IPS-NIHi7 (cell line): ENCODE results near the gene GRHL3.
A peak's percentile ranks its signal among the peaks of the same experiment; 100 is the strongest.

Experiments
- DNase-seq: peaks from one replicate; pipeline ENCODE4 v3.0.0; 2012; ENCODE audit warnings: mixed read lengths; ENCODE audit errors: extremely low spot score

GRHL3 gene

DNA sequence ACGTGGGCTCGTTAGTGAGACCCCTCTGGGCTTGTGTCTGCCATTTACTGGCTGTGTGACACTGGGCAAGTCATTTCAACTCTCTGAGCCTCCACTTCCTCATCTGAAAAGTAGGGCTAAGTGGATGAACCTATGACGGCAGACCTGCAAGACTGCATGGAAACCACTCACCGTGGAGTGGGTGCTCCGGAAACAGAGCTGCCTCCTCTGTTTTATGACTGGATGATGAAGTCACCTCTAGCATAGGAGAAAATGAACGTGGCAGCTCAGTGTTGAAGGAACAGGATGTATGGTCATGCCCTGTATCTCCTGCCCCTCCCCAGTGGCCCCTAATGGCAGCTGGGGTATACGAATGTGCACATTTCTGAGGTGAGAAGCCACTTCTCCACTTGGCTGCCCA, 53.9 kb downstream of the GRHL3 start:
- no peak for DNase-seq

DNA sequence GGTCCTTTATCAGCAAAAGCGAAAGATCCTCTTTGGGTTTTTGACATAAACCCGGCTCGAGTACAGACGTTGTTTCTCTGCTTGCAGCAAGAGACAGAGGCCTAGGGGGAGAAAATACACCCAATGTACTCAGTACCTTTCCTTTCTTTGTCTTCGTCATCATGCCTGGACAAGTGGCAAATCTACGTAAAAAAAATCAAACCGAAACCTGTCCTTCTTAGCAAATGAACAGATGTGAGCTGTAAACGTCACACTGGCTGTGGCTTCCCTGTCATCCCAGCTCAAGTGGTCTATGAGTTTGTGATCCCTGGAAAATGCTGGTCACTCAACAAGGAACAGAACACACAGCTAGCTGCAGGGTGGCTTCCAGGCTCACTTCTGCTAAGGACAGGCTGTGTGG, 54.6 kb downstream of the GRHL3 start:
- DNase-seq: no peak

DNA sequence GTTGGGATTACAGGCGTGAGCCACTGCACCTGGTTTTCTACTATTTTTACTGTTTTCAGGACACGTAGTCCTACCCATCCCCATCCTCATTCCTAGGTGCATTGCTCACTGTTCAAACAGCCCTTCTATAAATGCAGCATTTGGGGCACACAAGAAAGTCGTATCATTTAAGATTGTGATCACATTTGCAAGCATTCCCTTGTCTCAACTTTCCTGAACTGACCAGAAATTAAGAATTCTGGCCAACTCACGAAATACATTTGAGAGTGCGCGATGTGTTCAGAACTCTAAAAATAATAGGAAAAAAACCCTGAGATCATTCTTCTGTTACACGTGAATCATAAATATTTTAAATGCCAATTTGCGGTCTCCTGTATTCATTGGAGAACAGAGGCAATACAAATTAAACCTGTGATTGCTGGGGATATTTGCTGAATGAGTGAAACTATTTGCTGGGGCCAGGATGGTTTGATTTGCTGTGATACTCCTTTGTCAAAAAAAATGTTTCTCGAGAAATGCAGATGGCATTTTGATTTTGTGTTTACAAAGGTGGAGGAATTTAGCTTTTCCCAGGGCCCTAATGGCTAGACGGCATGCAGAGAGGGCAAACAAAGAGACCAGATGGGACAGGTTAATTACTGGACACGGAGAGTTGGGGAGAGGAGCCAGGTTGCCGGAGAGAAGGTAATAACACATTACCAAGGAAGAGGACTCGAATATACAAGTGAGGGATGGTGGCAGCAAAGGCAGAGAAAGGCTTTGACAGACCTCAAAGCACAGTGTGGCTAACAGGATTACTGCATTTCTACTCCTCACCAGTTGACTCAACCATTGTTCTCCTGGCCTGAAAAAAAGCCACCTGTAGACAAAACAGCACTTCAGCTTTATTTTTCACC, 56.0 kb downstream of the GRHL3 start:
- peak; percentile 57 for DNase-seq

DNA sequence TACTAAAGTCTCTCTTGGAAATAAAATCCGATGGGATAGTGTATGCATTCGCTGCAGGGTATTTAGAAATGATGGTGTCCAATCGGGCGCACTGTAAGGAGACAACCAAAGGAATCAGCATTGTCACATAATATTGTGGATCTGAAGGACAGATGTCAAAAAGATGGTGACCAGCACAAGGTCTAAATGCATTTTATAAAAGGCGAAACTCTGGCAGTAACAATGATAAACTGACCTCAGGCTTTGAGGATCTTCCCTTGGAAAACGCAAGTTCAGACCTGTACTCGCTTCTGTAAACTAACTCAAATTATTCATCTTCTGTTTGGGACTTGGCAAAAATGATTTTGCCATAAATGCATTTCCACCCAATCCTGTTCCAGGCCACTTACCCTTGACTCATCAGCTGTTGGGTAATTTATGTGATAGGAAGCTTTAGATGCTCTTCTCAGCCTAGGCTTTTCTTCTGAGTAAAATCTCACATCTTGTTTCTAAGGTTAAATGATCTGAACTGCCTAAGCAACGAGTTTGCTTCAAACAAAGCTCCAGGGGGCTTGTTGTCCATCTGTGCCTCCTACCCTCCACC, 60.7 kb downstream of the GRHL3 start:
- no peak for DNase-seq

- no peak for DNase-seq
Measured at GRCh38 chr1:24380508-24380907, 61.4 kb downstream of the GRHL3 start.

GRCh38 chr1:24381256-24381655, 62.1 kb downstream of the GRHL3 start:
- no peak for DNase-seq

DNA sequence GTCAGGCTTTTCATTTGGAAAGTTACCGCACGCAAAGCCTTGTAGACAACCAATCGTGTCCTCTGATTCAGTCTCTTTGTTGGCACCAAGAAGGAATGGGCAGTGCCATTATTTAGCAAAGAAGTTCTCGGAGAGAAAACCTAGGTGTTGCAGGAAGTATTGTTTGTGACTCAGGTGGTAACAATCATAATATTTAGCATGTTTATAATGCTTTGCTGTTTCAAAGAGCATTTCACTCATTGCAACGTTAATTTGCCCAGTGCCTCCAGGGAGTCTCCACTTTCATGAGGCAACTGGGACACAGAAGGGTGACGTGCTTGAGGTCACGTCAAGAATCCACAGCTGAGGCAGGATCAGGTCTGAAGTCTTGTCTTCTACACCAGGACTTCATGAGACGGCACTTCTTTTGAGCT, 63.0 kb downstream of the GRHL3 start:
- DNase-seq: peak; percentile 2

GRCh38 chr1:24383381-24383940, 64.3 kb downstream of the GRHL3 start:
- no peak for DNase-seq

GRCh38 chr1:24384251-24385090, 65.3 kb downstream of the GRHL3 start:
- no peak for DNase-seq

- peak; percentile 77 for DNase-seq
Measured at GRCh38 chr1:24385160-24385940, 66.2 kb downstream of the GRHL3 start.

DNA sequence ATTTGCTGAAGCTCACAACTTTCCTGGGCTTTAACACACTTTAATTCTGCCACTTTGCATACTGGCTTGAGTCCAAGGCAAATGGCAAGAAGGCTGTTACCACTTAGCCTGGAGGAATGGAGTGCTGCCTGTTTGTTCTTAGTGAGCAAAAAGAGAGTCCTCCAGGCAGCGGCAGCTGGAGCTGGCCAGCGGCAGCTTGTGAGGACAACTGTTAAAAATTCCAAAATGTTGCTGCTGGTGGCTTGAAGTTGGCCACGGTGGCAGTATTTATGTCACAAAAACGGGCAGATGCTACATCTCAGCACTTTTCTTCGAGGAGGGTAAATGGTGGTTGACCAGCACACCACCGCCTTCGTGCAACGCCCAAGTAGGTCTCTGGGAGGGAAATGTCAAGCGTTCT, 67.1 kb downstream of the GRHL3 start:
- no peak for DNase-seq

DNA sequence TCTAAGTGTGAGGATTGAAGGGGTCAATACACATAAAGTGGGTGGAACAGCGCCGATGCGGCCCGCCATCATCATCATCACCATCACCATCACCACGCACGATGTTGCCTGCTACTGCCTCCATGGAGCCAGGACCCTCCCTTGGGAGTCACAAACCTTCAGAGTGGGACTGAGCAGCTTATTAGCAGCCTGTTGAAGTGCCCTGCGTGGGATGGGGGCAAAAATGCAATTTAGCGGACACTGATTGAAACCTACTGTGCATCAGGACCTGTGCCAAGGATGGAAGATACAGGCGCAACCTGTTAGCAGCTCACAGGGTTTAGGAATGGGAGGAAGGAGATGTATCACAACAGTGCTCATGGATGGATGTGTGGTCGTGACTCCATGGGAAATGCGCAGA, 67.8 kb downstream of the GRHL3 start:
- no peak for DNase-seq

DNA sequence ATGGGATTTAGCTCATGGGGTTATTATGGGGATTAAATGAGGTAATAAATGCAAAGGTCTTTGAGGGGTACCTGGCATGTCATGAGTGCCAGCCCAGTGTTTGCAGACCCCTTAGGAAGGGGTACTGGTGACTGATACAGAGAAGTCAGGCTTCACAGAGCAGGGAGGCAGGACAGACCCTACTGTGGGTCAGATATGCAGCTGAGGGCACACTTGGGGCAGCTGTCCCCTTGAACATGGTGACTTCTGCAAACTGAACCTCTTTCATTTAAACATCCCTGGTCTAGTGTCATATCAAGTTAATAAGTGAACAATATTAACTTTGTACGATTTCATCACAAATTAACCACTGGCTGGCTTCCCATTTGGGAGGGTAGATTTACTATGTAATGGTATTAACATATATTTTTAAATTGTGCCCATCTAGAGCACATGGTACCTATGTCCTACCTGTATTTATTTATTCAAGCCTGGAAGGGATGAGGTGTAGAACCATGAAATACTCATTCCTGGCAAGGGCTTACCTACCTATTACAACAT, 68.5 kb downstream of the GRHL3 start:
- no peak for DNase-seq

- no peak for DNase-seq
Measured at GRCh38 chr1:24388331-24388885, 69.3 kb downstream of the GRHL3 start.

- no peak for DNase-seq
Measured at GRCh38 chr1:24389231-24389678, 70.1 kb downstream of the GRHL3 start.

GRCh38 chr1:24390924-24391782, 72.0 kb downstream of the GRHL3 start:
- peak; percentile 83 for DNase-seq

- DNase-seq: peak; percentile 83
Measured at GRCh38 chr1:24391882-24392603, 72.9 kb downstream of the GRHL3 start.

DNA sequence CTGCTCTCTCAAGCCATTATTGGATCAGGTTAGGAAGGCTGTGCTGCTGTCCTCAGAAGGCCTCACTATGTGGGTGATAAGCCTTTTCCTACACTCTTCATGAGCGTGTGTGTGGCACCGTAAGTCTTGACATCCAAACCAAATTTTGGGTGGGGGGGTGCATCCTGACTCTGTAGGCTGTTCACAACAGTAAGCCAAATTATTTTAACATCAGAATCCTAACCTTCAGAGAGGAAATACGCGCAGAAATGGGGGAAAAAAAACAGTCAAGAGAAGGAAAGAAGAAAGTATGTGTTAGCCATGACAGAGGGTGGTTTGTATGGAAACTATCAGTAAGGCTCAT, 73.4 kb downstream of the GRHL3 start:
- DNase-seq: no peak
